ENCODE results near the gene SPTLC2.

SPTLC2 gene

GRCh38 chr14:77458249-77458950, 158.0 kb downstream of the SPTLC2 start:
- DNase-seq, result peak; percentile 45

DNA sequence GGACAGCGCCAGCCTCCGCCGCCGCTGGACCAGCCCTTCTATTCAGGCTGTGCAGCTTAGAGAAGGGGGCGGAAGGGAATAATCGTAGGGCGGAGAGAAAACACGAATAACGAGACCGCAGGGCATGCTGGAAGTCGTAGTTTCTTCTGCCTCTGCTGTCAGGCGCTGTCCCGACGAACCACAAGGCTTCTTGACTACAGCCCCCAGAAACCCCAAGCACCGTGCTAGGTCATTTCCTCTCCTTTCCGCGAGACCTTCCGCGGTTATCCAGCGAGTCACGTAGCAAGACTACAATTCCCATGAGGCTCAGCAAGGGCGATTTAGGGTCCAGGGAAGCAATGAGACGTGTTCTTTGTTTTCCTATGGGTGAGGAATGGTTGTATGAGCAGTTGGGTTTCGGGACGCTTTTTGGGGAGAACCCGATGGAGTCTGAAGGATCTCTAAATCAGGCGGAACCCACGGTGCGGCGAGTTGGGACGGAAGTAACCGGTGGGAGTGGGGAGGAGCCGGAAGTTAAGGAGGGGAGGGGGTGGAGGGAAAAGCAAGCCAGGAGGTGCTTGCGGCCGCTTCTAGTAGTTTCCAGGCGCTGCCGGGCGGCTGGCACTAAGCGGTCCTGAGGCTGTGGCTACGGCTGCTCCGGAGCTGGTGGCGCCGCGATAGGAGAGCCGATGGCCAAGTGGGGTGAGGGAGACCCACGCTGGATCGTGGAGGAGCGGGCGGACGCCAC, 158.8 kb downstream of the SPTLC2 start, which contains the start of the genes AHSA1 and VIPAS39:
Gene AHSA1 (plus strand): TSS at position 572 of the 727 bp plus-strand sequence. CDS start 97 bp downstream, at position 669.
Gene VIPAS39 (minus strand): TSS at position 80 of the 727 bp plus-strand sequence. CDS start 3,499 bp downstream, outside the sequence.
- DNase-seq, result peak; percentile 97

DNA sequence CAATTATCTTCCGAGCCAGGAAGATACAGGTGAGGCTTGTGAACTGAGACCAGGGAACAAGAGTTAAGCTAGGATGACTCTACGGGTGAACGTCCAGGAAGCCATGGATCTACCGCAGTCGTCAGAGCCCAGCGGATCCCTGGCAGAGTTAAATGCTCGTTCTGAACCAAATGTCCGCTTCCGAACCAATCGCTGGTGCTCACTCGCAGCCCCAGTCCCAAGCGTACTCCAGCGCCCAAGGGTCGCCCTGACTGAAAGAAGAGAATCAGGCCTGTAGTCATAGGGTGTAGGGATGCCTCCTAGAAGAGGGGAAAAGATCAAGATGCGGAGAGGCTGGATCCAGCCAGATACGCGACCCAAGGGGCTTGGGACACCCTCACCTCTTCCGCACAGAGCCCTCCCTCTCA, 159.3 kb downstream of the SPTLC2 start:
- no peak for DNase-seq
